Activated CD8-positive, alpha-beta T cell treated with anti-CD3 and anti-CD28 coated beads for 36 hours (primary cell): ENCODE data around the gene PCCA. TPM values are rescaled to one million over a fixed set of nuclear protein-coding genes. Genes with fewer than 3 reads are reported as not detected.

Experiments
- ATAC-seq: fragments of 200-7000 bp; cut with Tn5 transposase; one replicate; pipeline ENCODE4 v1.10.0; 2021; ENCODE audit warnings: mild to moderate bottlenecking, moderate library complexity
- CTCF ChIA-PET: fragments of 350-600 bp; sonication (Branson Sonifier 250); formaldehyde crosslinking; loops from one replicate; lab custom pipeline; 2021; ENCODE audit warnings: antibody characterized with exemption; lab: Charles Lee
- POLR2A ChIA-PET: fragments of 350-600 bp; sonication (Branson Sonifier 250); formaldehyde crosslinking; loops from one replicate; lab custom pipeline; 2021; ENCODE audit warnings: antibody characterized with exemption; lab: Charles Lee
- DNase-seq: peaks from one replicate; pipeline ENCODE4 v3.0.0-alpha.2; 2020
- H3K27ac Mint-ChIP-seq: one replicate; pipeline ENCODE4 v1.8.0; 2021; ENCODE audit warnings: mild to moderate bottlenecking, mixed read lengths
- H3K27me3 Mint-ChIP-seq: one replicate; pipeline ENCODE4 v1.8.0; 2021; ENCODE audit warnings: mixed read lengths
- H3K36me3 Mint-ChIP-seq: one replicate; pipeline ENCODE4 v1.8.0; 2021; ENCODE audit warnings: low read depth, mixed read lengths
- H3K4me1 Mint-ChIP-seq: one replicate; pipeline ENCODE4 v1.8.0; 2021; ENCODE audit warnings: low read depth, mixed read lengths
- H3K4me3 Mint-ChIP-seq: one replicate; pipeline ENCODE4 v1.8.0; 2021; ENCODE audit warnings: mild to moderate bottlenecking, moderate library complexity, mixed read lengths
- H3K9me3 Mint-ChIP-seq: one replicate; pipeline ENCODE4 v1.8.0; 2021; ENCODE audit warnings: mixed read lengths
- CTCF ChIP-seq: fragments of 200-600 bp; IDR thresholded peaks from one replicate; pipeline ENCODE4 v1.8.0; 2022; ENCODE audit warnings: antibody characterized with exemption, mild to moderate bottlenecking
- intact Hi-C: fragments of 100-400 bp; cut with micrococcal nuclease; formaldehyde crosslinking; loops from one replicate; pipeline ENCODE4 v1.10.0; 2022
- total RNA-seq, 2 experiments: library from RNA; stranded (reverse); gene quantifications; one replicate each; pipeline ENCODE4 v1.2.3, GENCODE V29; 2021

PCCA gene
- total RNA-seq, 2 experiments from 2014 or later = 8.4 to 9.2 TPM

- POLR2A ChIA-PET = no interaction called here
- Mint-ChIP-seq H3K27me3 (no peaks in the 10 kb centered on the region), H3K9me3 (peaks cover 6% of the 10 kb centered on the region), H3K4me1 (no peaks in the 10 kb centered on the region), H3K36me3 (peaks cover 7% of the 10 kb centered on the region), H3K27ac (no peak overlapping the region), H3K4me3 (no peak overlapping the region)
- peak; percentile 3 for DNase-seq
- CTCF ChIA-PET = interaction anchor here (1.0 kb wide), 1 partner anchor 261 kb away, joined by 3 read pairs; no protein-coding TSS in a partner anchor
- intact Hi-C loops = no loop called here
- TF ChIP-seq CTCF = no peak
- no peak for ATAC-seq
Measured at GRCh38 chr13:100254002-100254401, 165.1 kb downstream of the PCCA start.

GRCh38 chr13:100262404-100262803 is 173.5 kb downstream of the PCCA start:
- no peaks in the 10 kb centered on the region for H3K9me3 Mint-ChIP-seq
- H3K4me1 Mint-ChIP-seq = no peaks in the 10 kb centered on the region
- H3K27me3 Mint-ChIP-seq = no peaks in the 10 kb centered on the region
- ChIA-PET POLR2A (interaction anchor here (0.6 kb wide), 1 partner anchor 74 kb away, joined by 3 read pairs; no protein-coding TSS in a partner anchor), CTCF (interaction anchor here (1.8 kb wide), 1 partner anchor 253 kb away, joined by 5 read pairs; no protein-coding TSS in a partner anchor)
- no peak for TF ChIP-seq CTCF
- DNase-seq (no peak), ATAC-seq (no peak)
- H3K27ac Mint-ChIP-seq = no peak overlapping the region
- intact Hi-C loops = no loop called here
- peaks cover 5% of the 10 kb centered on the region for H3K36me3 Mint-ChIP-seq
- H3K4me3 Mint-ChIP-seq = no peak overlapping the region

- no peak for ATAC-seq
- Mint-ChIP-seq H3K27ac (no peak overlapping the region), H3K27me3 (no peaks in the 10 kb centered on the region), H3K36me3 (peaks cover 7% of the 10 kb centered on the region), H3K4me1 (no peaks in the 10 kb centered on the region), H3K4me3 (no peak overlapping the region), H3K9me3 (no peaks in the 10 kb centered on the region)
- intact Hi-C loops = no loop called here
- POLR2A ChIA-PET = no interaction called here
- CTCF ChIA-PET = no interaction called here
- no peak for TF ChIP-seq CTCF
- no peak for DNase-seq
Measured at GRCh38 chr13:100266026-100266425, 177.1 kb downstream of the PCCA start.

- no peak overlapping the region for H3K27ac Mint-ChIP-seq
- ChIA-PET CTCF (no interaction called here), POLR2A (no interaction called here)
- no peaks in the 10 kb centered on the region for H3K4me1 Mint-ChIP-seq
- ATAC-seq (no peak), DNase-seq (no peak)
- no peaks in the 10 kb centered on the region for H3K9me3 Mint-ChIP-seq
- peaks cover 7% of the 10 kb centered on the region for H3K36me3 Mint-ChIP-seq
- intact Hi-C loops = no loop called here
- H3K27me3 Mint-ChIP-seq = no peaks in the 10 kb centered on the region
- H3K4me3 Mint-ChIP-seq = no peak overlapping the region
- no peak for TF ChIP-seq CTCF
Measured at GRCh38 chr13:100269837-100270236, 180.9 kb downstream of the PCCA start.

- ChIA-PET POLR2A (no interaction called here), CTCF (no interaction called here)
- Mint-ChIP-seq H3K27me3 (no peaks in the 10 kb centered on the region), H3K9me3 (no peaks in the 10 kb centered on the region), H3K36me3 (peaks cover 2% of the 10 kb centered on the region), H3K27ac (no peak overlapping the region), H3K4me3 (no peak overlapping the region), H3K4me1 (no peaks in the 10 kb centered on the region)
- intact Hi-C loops = no loop called here
- TF ChIP-seq CTCF = no peak
- DNase-seq (no peak), ATAC-seq (no peak)
Measured at GRCh38 chr13:100273138-100273537, 184.2 kb downstream of the PCCA start.
